MG63 (cell line): ENCODE results near the gene USP22. TPM values are rescaled to one million over a fixed set of nuclear protein-coding genes. Genes with fewer than 3 reads are reported as not detected.
"Not testable (repeated sequence)": the region's sequence is repeated elsewhere in the genome, so short reads cannot be mapped to it uniquely, and the experiment has no call there.

Source experiments
- DNase-seq: peaks from one replicate; pipeline ENCODE4 v3.0.0-alpha.2; 2020
- H3K27me3 ChIP-seq: fragments of 250-450 bp; sonication (Bioruptor Pico); 2 replicates; pipeline ENCODE4 v1.5.1; 2020; ENCODE audit warnings: mild to moderate bottlenecking, moderate library complexity
- H3K36me3 ChIP-seq: fragments of 250-450 bp; sonication (Bioruptor Pico); 2 replicates; pipeline ENCODE4 v1.5.1; 2020; ENCODE audit warnings: mild to moderate bottlenecking, moderate library complexity
- H3K4me3 ChIP-seq: fragments of 250-450 bp; sonication (Bioruptor Pico); 2 replicates; pipeline ENCODE4 v1.5.1; 2020; ENCODE audit warnings: mild to moderate bottlenecking, moderate library complexity
- H3K9me3 ChIP-seq: fragments of 250-450 bp; sonication (Bioruptor Pico); 2 replicates; pipeline ENCODE4 v1.5.1; 2020; ENCODE audit warnings: mild to moderate bottlenecking, moderate library complexity
- total RNA-seq: library from RNA; depleted of rRNA; stranded (reverse); fragments of >200 nt; shearing (Covaris generic); gene quantifications from 2 replicates; pipeline ENCODE4 v1.2.3, GENCODE V29; 2014; ENCODE audit warnings: low replicate concordance; rRNA removed

The USP22 gene
- total RNA-seq, result 164 and 188 TPM in 2 replicates

DNA sequence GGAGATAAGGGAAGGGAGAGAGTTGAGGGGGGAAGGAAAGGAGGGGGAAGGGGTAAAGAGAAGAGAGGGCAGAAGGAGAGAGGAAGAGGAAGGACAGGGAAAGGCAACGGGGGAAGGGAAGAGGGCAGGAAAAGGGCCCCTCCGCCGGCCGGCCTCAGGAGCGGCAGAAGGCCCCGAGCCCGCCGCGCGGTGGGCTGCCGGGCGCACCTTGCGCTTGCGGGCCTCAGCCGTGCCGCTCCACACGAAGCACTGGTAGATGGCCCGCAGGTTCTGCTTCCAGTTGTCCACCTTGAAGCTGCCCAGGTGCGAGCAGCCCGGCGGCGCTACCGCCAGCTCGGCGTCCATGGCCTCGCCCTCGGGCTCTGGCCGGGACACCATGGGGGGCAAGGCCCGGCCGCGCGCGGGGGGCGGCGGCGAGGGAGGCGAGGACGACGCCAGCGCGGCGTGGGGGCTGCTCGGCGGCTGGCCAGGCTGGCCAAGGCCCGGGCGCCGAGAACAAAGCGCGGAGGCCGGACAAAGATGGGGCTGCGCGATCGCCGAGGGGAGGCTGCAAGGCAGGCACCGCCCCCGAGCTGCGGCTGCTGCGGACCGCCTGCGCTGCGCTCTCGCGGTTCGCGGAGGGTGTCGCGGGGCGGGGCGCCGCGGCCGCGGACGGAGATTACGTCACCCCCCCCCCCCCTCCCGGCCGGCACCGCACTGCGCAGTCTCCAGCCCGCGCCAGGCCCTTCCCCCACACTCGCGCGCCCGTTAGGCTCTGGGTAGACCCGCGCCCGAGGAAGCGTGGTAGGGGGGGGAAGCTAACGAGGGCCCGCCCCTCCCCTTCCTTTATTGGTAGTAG is at the start of gene USP22:
TSS of gene USP22 (minus strand) at position 554 of the 838 bp plus-strand sequence. CDS start at position 378, 176 bp downstream.
- H3K9me3 ChIP-seq, result peaks cover 7% of the 10 kb centered on the region; the same call in 1 of the 2 replicates
- peaks cover 42% of the 10 kb centered on the region for H3K36me3 ChIP-seq
- H3K4me3 ChIP-seq, result peak within 1 kb of the TSS; percentile 85
- peak; percentile 95 for DNase-seq
- H3K27me3 ChIP-seq, result 0 out of 2 replicates have a peak, but pooled peaks cover 2% of the 10 kb centered on the region

DNA sequence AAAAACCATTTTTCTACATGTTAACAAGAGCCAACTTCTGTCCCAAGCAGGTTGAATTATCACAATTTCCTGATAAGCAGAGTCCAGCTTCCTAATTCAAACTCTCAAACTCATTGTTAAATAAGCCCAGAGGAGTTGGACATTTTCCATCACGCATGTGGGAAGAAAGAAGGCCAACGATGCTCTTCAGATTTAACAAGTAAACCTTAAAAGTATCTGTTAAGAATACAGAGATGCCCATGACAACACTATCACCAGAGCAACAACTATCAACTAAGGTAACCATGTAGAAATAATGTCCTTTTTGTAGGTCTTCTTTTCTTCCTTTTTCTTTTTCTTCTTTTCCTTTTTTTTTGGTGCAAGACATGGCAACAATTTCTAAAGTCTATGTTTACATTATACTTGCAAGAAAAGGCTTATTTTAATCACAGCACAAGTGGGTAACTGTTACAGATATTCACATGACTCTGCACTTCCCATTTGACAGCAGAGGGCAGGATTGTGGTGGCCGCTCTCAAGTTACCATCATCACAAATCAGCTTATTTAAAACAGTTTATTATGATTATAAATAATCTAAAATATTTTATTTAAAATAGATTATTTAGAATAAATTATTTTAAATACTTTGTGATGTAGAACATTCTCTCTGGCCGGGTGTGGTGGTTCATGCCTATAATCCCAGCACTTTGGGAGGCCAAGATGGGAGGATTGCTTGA is 48.2 kb upstream of the USP22 start:
- H3K9me3 ChIP-seq, result no peaks in the 10 kb centered on the region
- no peaks in the 10 kb centered on the region for H3K36me3 ChIP-seq
- no peaks in the 10 kb centered on the region for H3K27me3 ChIP-seq
- no peak overlapping the region for H3K4me3 ChIP-seq
- DNase-seq, result no peak

DNA sequence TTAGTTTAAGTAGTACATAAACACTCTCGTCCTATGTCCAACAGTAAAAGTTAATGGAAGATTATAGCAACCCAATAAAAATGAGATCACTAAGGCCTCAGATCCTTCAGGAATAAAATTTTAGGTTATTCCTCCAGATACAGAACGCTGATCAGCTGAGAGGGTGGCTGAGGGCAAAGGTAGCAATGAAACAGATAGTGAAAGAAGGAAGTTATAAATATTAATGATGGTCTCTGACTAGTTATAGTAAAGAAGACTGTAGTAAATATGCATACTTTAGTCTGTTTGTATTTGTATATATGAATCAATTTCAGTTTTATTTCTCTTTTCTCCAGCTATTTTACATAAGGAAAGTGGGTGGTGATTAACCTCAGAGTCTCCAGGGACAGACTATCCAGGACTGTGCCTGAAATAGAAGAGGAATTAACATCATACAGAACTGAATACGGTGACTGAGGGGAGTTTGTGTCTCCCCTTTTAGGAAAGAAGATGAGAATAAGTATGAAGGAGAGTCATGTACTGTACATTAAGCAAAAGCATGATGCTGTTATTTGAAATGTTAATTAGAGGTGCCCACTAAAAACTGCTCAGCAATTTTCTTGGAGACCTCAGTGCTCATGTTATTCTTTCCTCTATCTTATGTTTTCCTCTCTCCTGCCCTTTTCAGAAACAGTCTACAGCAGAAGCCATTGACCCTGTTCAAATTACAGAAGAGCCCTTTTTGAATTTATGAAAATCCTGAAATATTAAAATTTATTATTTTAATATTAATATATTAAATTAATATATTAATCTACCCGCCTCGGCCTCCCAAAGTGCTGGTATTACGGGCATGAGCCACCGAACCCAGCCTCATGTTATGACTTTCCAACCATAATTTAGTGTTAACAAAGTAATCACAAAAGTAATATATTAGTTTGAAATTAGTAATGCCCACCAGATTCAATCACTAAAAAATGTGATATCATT is 47.4 kb upstream of the USP22 start:
- no peaks in the 10 kb centered on the region for H3K27me3 ChIP-seq
- no peaks in the 10 kb centered on the region for H3K9me3 ChIP-seq
- H3K36me3 ChIP-seq, result no peaks in the 10 kb centered on the region
- H3K4me3 ChIP-seq, result no peak overlapping the region
- DNase-seq, result no peak

DNA sequence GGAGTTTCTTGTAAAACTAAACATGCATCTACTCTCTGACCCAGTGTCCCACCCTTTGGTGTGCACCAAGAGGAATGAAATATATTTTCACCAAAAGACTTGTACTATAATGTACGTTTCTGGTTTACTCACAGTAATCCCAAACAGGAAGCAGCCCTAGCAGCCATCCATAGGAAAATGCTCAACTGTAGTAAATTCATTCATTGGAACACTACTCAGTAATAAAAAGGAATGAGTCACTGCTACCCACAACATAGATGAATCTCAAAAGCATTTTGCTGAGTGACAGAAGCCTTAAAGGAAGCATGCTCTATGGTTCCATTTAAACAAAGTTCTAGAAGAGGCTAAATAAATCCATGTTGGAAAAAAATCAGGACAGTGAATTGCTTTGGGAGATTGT is 46.3 kb upstream of the USP22 start:
- DNase-seq, result no peak
- Histone ChIP-seq H3K27me3 (no peaks in the 10 kb centered on the region), H3K9me3 (no peaks in the 10 kb centered on the region), H3K36me3 (no peaks in the 10 kb centered on the region), H3K4me3 (no peak overlapping the region)

DNA sequence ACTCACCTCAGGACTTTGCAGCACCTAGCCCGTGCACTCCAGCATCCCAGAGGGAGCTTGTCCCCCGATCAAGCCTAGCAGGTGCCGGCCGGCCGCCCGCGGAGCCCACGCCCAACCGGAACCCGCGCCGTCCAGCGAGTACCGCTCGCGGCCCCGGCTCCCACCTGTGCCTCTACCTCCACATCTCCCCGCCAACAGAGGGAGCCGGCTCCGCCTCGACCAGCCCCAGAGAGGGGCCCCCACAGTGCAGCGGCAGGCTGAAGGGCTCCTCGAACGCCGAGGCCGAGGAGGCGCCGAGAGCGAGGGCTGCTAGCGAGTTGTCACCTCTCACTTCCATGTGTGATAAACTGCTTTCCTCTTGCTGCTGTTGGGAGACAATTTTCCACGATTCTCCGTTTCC is 42.9 kb upstream of the USP22 start:
- H3K36me3 ChIP-seq, result no peaks in the 10 kb centered on the region
- no peak overlapping the region for H3K4me3 ChIP-seq
- DNase-seq, result no peak
- no peaks in the 10 kb centered on the region for H3K27me3 ChIP-seq
- no peaks in the 10 kb centered on the region for H3K9me3 ChIP-seq

DNA sequence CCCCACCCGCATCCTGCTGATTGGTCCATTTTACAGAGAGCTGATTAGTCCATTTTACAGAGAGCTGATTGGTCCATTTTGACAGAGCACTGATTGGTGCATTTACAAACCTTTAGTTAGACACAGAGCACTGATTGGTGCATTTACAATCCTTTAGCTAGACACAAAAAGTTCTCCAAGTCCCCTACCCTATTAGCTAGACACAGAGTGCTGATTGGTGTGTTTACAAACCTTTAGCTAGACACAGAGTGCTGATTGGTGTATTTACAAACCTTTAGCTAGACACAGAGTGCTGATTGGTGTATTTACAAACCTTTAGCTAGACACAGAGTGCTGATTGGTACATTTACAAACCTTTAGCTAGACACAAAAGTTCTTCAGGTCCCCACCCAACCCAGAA is 42.5 kb upstream of the USP22 start:
- H3K36me3 ChIP-seq, H3K27me3 ChIP-seq, H3K4me3 ChIP-seq, H3K9me3 ChIP-seq, DNase-seq: not testable (repeated sequence)

DNA sequence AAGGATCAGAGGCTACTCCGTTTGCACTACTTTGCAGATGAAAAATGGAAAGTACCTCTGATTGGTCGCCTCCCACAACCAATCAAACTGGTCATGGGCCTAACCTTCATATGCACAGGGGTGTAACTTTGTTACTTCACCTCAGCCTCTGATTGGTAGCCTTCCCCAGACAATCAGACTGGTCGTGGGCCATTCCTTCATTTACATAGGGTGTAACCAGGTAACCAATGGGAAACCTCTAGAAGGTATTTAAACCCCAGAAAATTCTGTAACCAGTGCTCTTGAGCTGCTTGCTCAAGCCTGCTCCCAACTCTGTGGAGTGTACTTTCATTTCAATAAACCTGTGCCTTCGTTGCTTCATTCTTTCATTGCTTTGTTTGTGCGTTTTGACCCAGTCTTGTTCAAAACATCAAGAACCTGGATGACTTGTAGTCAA is 39.2 kb upstream of the USP22 start:
- no peak for DNase-seq
- H3K9me3 ChIP-seq, result no peaks in the 10 kb centered on the region
- H3K4me3 ChIP-seq, result no peak overlapping the region
- no peaks in the 10 kb centered on the region for H3K27me3 ChIP-seq
- H3K36me3 ChIP-seq, result no peaks in the 10 kb centered on the region

DNA sequence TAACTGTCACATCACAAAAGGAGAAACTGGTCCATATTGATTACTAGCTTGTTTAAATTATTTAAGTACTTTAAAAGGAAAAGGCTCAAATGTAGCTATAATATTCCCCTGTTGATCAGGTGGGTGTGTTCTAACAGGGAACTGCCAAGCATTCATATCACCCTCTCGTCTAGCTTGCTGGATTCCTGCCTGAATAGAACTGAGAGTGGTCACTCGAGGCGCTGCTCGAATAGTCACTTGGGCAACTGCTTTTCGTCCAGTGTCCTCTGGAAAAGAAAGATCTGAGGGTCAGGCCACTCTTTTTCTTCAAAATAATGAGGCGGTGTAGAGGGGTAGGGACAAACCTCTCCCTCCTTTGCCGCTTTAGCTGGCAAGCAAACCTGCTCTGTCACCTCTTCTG is 36.4 kb upstream of the USP22 start:
- Histone ChIP-seq H3K4me3 (no peak overlapping the region), H3K9me3 (no peaks in the 10 kb centered on the region), H3K27me3 (no peaks in the 10 kb centered on the region), H3K36me3 (no peaks in the 10 kb centered on the region)
- no peak for DNase-seq

DNA sequence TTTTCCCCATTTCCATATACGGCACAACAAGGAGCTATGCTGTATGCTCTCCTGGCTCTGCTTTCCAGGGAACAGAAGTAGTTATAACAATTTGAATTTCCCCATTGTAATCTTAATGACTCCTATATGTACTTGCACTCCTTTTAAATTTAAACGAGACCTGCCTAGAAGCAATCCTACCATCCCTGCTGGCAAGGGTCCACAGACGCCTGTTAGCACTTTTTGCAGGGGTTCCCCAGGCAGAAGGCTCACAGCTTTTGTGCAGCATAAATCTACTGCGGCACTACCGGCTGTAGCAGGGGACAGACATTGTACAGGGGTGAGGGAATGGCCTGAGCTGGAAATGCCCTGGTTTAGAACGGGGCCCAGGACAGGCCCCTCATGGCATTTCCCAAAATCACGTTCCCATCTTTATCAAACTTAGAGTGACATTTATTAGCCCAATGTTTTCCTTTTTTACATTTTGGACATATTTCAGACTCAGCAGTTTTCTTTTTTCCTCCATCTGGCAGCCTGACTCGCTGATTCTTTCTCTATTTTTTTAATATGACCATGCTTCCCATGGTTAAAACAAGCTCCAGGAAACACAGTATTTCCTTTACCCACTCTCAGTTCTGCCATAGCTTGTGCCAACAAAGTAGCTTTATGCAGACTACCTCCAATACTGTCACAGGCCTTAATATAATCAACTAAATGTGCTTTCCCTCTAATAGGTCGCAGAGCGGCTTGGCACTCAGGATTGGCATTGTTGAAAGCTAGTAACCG is 35.4 kb upstream of the USP22 start:
- Histone ChIP-seq H3K4me3 (no peak overlapping the region), H3K27me3 (no peaks in the 10 kb centered on the region), H3K9me3 (no peaks in the 10 kb centered on the region), H3K36me3 (no peaks in the 10 kb centered on the region)
- no peak for DNase-seq

DNA sequence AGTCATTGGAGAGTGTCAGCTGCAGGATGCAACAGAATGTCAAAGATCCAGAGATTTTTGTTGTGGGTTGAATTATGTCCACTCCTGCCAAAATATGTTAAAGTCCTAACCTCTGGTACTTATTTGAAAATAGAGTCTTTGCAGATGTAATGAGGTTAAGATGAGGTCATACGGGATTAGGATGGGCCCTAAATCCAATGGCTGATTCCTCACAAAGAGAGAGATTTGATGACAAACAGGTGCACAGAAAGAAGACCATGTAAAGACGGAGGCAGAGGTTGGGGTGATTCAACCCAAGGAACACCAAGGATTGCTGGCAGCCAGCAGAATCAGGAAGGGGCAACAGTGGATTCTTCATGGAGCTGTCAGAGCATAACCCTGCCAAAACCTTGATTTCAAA is 34.5 kb upstream of the USP22 start:
- no peak for DNase-seq
- H3K4me3 ChIP-seq, result no peak overlapping the region

DNA sequence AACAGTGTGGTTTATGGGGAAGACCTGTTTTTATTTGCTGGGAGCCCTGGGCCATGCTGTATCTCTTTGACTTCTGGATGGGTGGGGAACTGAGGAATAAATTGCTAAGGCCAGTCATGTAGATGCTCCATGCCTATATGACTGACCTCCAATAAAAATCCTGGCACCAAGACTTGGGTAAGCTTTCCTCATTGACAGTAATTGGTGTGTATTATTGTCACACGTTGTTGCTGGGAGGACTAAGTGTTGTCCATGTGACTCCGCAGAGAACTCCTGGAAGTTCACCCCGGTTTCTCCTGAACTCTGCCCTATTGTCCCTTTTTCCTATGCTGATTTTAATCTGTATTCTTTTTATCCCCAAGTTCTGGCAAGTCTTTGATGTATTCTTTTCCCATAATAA is 33.4 kb upstream of the USP22 start:
- Histone ChIP-seq H3K27me3 (no peaks in the 10 kb centered on the region), H3K4me3 (no peak overlapping the region), H3K9me3 (no peaks in the 10 kb centered on the region), H3K36me3 (no peaks in the 10 kb centered on the region)
- DNase-seq, result no peak

More for the DNA sequence above, 34.5 kb upstream of the USP22 start:
- Histone ChIP-seq H3K36me3 (no peaks in the 10 kb centered on the region), H3K9me3 (no peaks in the 10 kb centered on the region), H3K27me3 (no peaks in the 10 kb centered on the region)

DNA sequence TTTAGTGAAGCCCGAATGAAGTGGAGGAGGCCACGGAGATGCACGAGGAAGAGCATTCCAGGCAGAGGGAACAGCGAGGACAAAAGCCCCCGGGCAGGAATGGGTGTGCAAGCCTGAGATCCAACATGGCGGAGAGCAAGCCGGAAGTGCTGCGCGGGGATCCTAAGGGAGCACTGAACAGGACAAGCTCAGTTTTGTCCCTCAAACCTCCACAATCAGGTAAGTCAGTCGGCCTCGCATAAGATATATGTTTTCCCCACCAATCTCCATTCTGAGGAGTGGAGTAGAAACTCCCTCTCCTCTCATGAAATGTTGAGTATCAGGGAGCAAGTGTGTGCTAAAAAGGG is 32.9 kb upstream of the USP22 start:
- Histone ChIP-seq H3K27me3 (no peaks in the 10 kb centered on the region), H3K9me3 (no peaks in the 10 kb centered on the region), H3K4me3 (no peak overlapping the region), H3K36me3 (no peaks in the 10 kb centered on the region)
- DNase-seq, result no peak

DNA sequence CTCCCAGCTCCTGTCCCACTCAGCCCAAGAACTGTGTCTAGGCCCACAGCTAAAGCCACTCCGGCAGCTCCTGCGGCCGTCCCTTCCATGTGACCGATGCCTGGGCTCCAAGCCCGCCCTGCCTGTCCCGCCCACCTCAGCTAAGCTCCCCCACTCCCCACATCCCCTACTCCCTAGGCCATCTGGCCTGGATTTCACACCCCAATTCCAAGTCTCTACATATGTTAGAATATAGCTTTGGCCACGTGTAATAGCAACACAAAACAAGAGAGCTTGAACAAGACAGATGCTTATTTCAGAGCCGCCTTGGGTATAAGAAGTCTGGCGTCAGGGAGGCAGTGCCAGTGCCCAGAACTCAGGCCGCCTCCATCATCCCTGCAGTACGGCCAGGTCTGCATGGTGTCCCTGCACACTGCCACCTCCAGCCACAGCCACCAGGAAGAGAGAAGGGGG is 30.0 kb upstream of the USP22 start:
- no peak overlapping the region for H3K4me3 ChIP-seq
- H3K9me3 ChIP-seq, result no peaks in the 10 kb centered on the region
- H3K27me3 ChIP-seq, result no peaks in the 10 kb centered on the region
- no peaks in the 10 kb centered on the region for H3K36me3 ChIP-seq
- DNase-seq, result no peak

DNA sequence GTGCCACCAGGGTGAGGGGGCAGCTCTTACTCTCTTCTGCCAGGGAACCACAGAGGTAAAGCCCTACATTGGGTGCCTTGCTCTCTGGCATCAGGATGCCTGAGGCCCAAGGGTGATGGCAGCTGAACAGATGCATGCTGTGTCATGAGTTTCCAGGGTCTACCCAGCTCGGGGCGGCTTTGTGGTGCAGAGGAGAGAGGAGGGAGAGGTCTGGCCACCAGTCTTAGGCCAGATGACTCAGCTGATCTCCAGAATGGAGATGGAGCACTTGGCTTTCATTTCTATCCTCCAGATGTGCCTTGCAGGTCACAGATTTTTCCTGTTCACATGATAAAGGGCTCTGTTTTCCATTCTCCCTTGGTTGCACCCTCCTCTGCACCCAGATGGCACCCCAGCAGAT is 23.6 kb upstream of the USP22 start:
- H3K27me3 ChIP-seq, result no peaks in the 10 kb centered on the region
- no peaks in the 10 kb centered on the region for H3K36me3 ChIP-seq
- no peaks in the 10 kb centered on the region for H3K9me3 ChIP-seq
- H3K4me3 ChIP-seq, result no peak overlapping the region
- DNase-seq, result no peak

DNA sequence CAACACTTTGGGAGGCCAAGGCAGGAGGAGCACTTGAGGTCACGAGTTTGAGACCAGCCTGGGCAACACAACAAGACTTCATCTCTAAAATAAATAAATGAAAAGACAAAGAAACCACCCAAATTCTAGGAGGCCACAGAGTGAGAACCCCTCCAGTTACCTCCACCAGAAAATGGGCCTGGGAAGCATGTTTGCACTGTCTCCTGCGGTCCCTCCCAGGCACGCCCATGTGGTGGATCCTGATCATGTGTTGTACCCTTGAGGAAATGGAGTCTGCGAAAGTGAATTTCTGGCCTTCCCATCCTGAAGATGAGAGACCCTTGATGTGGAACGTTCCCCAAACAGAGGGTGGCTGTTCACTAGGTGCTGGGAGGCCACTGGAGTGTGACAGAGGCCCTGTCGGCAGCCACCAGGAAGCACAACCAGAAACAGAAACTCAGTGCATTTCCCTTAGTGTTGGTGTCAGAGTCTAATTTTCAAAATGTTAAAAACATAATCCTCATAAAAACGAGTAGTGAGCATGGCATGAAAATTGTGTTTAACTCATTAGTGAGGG is 19.2 kb upstream of the USP22 start:
- Histone ChIP-seq H3K4me3 (no peak overlapping the region), H3K9me3 (no peaks in the 10 kb centered on the region), H3K36me3 (no peaks in the 10 kb centered on the region), H3K27me3 (no peaks in the 10 kb centered on the region)
- DNase-seq, result no peak
